ENCODE data around the gene CERT1. TPM values are rescaled to one million over a fixed set of nuclear protein-coding genes. Genes with fewer than 3 reads are reported as not detected.
A peak's percentile ranks its signal among the peaks of the same experiment; 100 is the strongest.

The CERT1 gene
- polyA plus RNA-seq, 3 donors: 16.6 to 50.5 (median 45.9) TPM

DNA sequence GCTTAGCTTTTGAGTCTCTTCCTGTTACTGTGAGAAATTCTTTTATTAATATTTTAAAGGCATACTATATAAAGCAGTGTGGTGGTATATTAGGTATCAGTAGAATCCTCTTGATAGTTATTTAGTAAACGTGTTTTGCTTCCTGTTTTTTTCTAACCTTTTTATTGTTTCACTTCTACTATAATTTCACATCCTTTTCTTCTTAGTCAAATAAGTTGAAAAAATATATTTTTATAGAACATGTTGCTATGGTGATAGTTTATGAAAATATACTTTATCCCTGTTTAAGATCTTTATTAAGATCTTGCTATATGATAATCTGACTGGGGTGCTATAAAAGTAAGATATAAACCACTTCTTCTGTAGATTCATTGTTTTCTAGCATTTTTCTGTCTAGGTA lies 2.4 kb upstream of the CERT1 start:
- TF ChIP-seq, protein P1, sequence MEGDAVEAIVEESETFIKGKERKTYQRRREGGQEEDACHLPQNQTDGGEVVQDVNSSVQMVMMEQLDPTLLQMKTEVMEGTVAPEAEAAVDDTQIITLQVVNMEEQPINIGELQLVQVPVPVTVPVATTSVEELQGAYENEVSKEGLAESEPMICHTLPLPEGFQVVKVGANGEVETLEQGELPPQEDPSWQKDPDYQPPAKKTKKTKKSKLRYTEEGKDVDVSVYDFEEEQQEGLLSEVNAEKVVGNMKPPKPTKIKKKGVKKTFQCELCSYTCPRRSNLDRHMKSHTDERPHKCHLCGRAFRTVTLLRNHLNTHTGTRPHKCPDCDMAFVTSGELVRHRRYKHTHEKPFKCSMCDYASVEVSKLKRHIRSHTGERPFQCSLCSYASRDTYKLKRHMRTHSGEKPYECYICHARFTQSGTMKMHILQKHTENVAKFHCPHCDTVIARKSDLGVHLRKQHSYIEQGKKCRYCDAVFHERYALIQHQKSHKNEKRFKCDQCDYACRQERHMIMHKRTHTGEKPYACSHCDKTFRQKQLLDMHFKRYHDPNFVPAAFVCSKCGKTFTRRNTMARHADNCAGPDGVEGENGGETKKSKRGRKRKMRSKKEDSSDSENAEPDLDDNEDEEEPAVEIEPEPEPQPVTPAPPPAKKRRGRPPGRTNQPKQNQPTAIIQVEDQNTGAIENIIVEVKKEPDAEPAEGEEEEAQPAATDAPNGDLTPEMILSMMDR (IDR thresholded peaks at IDR 0.05): no peak
- Mint-ChIP-seq H3K4me1 (peaks cover 51% of the 10 kb centered on the region), H3K4me3 (no peak overlapping the region), H3K36me3 (peaks cover 4 to 9% of the 10 kb centered on the region in 2 donors), H3K27ac (peak overlapping the region in 5 of 7 donors; percentile 33 to 78 (median 68)), H3K9me3 (peaks cover 0 to 2% (median 0%) of the 10 kb centered on the region in 7 donors), H3K27me3 (ENCODE audit: low read depth in 3 of 3) (no peaks in the 10 kb centered on the region)
- Histone ChIP-seq H3K4me1 (ENCODE audit: control insufficient read depth in 1 of 2, insufficient read depth in 2 of 2, low read length in 2 of 2) (peaks cover 26 to 43% of the 10 kb centered on the region in 2 donors), H3K9ac (ENCODE audit: insufficient read depth, low read length, poor library complexity, severe bottlenecking) (no peak overlapping the region), H3K27me3 (ENCODE audit: control insufficient read depth in 2 of 2, insufficient read depth in 2 of 2, low read length in 2 of 2) (no peaks in the 10 kb centered on the region), H2AFZ (ENCODE audit: insufficient read depth, low read depth, low read length, poor library complexity, severe bottlenecking) (no peak overlapping the region), H3K9me3 (replicated peaks in 1 of 2; ENCODE audit: control insufficient read depth in 1 of 2, insufficient read depth in 1 of 2, low read length in 2 of 2) (no peaks in the 10 kb centered on the region), H4K20me1 (ENCODE audit: insufficient read depth, low read length) (peaks cover 42% of the 10 kb centered on the region), H3K27ac (ENCODE audit: low read depth in 1 of 2, low read length in 2 of 2) (peak overlapping the region in 1 of 2 donors; percentile 55), H3K4me3 (replicated peaks in 1 of 3; ENCODE audit: low read depth in 2 of 3, low read length in 3 of 3) (peak overlapping the region in 1 of 3 experiments; percentile 91), H3K79me2 (ENCODE audit: insufficient read depth, low read length) (peaks cover 98% of the 10 kb centered on the region), H3K4me2 (replicated peaks; ENCODE audit: extremely low read depth, low read length, poor library complexity, severe bottlenecking) (peak overlapping the region; percentile 84), H3K36me3 (replicated peaks in 1 of 2; ENCODE audit: control insufficient read depth in 1 of 2, insufficient read depth in 2 of 2, low read length in 2 of 2) (no peaks in the 10 kb centered on the region)
- intact Hi-C loops (cut with micrococcal nuclease): loop anchor here in 1 of 2 donors (10.0 kb wide), 1 partner anchor 51 kb away; no protein-coding TSS in a partner anchor
- WGBS (ENCODE audit: insufficient coverage): no CpG with 5 or more reads among the region's 1 CpG
- no peak for DNase-seq

DNA sequence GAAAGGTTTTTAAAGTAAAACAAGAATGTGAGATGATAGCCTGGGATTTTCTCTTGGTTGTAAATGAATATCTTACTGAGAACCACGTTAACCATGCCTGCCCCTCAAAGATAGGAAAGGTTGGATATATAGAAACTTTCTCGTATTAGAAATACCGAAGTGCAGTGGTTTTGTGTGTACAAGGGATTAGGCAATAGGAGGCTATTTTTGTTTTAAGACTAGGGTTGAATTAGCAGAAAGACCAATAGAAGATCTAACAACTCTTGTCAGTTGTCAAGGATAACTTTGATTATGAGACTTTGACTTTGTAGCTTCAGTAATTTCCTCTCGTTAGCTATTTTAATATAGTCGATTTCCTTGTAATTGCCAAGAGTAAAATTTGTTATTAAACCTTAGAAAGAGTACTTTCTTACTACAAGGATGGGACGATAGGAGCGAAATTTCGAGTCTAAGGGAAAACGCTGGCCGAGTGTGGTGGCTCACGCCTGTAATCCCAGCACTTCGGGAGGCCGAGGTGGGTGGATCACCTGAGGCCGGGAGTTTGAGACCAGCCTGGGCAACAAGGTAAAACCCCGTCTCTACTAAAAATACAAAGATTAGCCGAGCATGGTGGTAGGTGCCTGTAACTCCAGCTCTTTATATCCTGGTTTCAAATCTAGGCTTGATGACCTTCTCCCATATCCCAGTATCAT lies 1.1 kb upstream of the CERT1 start:
- Mint-ChIP-seq H3K4me1 (peaks cover 51% of the 10 kb centered on the region), H3K4me3 (peak overlapping the region; percentile 98 to 99), H3K27me3 (ENCODE audit: low read depth in 3 of 3) (no peaks in the 10 kb centered on the region), H3K27ac (peak overlapping the region; percentile 93 to 98 (median 97)), H3K36me3 (peaks cover 0 to 2% of the 10 kb centered on the region in 2 donors), H3K9me3 (peaks cover 0 to 2% (median 0%) of the 10 kb centered on the region in 7 donors)
- intact Hi-C loops (cut with micrococcal nuclease): loop anchor here in 1 of 2 donors (10.0 kb wide), 1 partner anchor 52 kb away; no protein-coding TSS in a partner anchor
- H2AFZ ChIP-seq (ENCODE audit: insufficient read depth, low read depth, low read length, poor library complexity, severe bottlenecking): peak overlapping the region; percentile 88
- H3K4me3 ChIP-seq (replicated peaks in 1 of 3; ENCODE audit: low read depth in 2 of 3, low read length in 3 of 3): peak overlapping the region; percentile 81 to 98 (median 91)
- H3K36me3 ChIP-seq (replicated peaks in 1 of 2; ENCODE audit: control insufficient read depth in 1 of 2, insufficient read depth in 2 of 2, low read length in 2 of 2): no peaks in the 10 kb centered on the region
- H3K9me3 ChIP-seq (replicated peaks in 1 of 2; ENCODE audit: control insufficient read depth in 1 of 2, insufficient read depth in 1 of 2, low read length in 2 of 2): no peaks in the 10 kb centered on the region
- peak overlapping the region; percentile 84 for H3K4me2 ChIP-seq (replicated peaks; ENCODE audit: extremely low read depth, low read length, poor library complexity, severe bottlenecking)
- peak overlapping the region; percentile 83 to 94 for H3K27ac ChIP-seq (ENCODE audit: low read depth in 1 of 2, low read length in 2 of 2)
- TF ChIP-seq, protein P1 (IDR thresholded peaks at IDR 0.05): no peak
- peaks cover 50% of the 10 kb centered on the region for H4K20me1 ChIP-seq (ENCODE audit: insufficient read depth, low read length)
- DNase-seq: no peak
- 85% methylated on average over 8 of the region's 16 CpGs for WGBS (ENCODE audit: insufficient coverage)
- H3K9ac ChIP-seq (ENCODE audit: insufficient read depth, low read length, poor library complexity, severe bottlenecking): peak overlapping the region; percentile 91
- no peaks in the 10 kb centered on the region for H3K27me3 ChIP-seq (ENCODE audit: control insufficient read depth in 2 of 2, insufficient read depth in 2 of 2, low read length in 2 of 2)
- H3K4me1 ChIP-seq (ENCODE audit: control insufficient read depth in 1 of 2, insufficient read depth in 2 of 2, low read length in 2 of 2): peaks cover 30 to 55% of the 10 kb centered on the region in 2 donors
- peaks cover 98% of the 10 kb centered on the region for H3K79me2 ChIP-seq (ENCODE audit: insufficient read depth, low read length)
